Erythroblast (primary cell): ENCODE results near the gene LARGE1.

Experiments used
- GATA1 ChIP-seq: IDR thresholded peaks from 2 replicates; pipeline ENCODE4 v1.6.1; 2011; ENCODE audit warnings: low read depth, mild to moderate bottlenecking, control low read depth, low read length, moderate library complexity
- POLR2A ChIP-seq: IDR thresholded peaks from 2 replicates; pipeline ENCODE4 v1.6.1; 2011; ENCODE audit warnings: mild to moderate bottlenecking, low read length

DNA sequence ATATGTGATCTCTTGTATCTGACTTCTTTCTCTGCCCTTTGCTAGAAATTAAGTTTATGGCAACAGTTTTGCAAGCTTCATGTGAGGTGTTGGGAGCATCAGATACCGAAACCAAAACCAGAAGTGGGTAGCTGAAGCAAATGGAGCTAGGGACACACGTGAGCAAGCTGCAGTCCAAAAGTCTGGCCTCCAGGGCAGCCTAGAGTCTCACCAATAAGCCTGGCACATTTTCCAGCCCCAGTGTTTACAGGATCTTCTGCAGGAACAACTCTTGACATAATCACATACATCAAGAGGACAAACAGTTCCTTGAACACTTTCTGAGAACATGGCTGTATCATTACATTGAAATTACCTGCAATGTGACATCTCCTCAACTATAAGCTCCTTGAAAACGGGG lies 114.1 kb downstream of the LARGE1 start:
- TF ChIP-seq POLR2A: no peak
- no peak for TF ChIP-seq GATA1
